Ovary (tissue), 9 donors: ENCODE measurements around the gene IGFLR1. TPM values are rescaled to one million over a fixed set of nuclear protein-coding genes. Genes with fewer than 3 reads are reported as not detected.

Experiments used
- DNase-seq, 5 donors: peaks; one replicate each; pipeline ENCODE4 v3.0.0-alpha.2; 2019 to 2020
- H3K27ac ChIP-seq, 2 donors: fragments of 200-600 bp; one replicate each; pipeline versions ENCODE4 v1.5.1 to v1.8.0; 2019 to 2022
- H3K27me3 ChIP-seq: fragments of 200-600 bp; one replicate; pipeline ENCODE4 v1.8.0; 2022
- H3K36me3 ChIP-seq: fragments of 200-600 bp; sonication (generic); one replicate; pipeline ENCODE4 v1.5.1; 2019
- H3K4me1 ChIP-seq: one replicate; pipeline ENCODE4 v1.8.1; 2013; ENCODE audit warnings: mild to moderate bottlenecking, moderate library complexity; ENCODE audit not compliant: insufficient read depth
- H3K4me3 ChIP-seq: fragments of 200-600 bp; sonication (generic); one replicate; pipeline ENCODE4 v1.5.1; 2017
- H3K9me3 ChIP-seq, 2 donors: fragments of 200-600 bp in 1 of 2; sonication (generic) in 1 of 2; one replicate each; pipeline versions ENCODE4 v1.5.1 to v1.8.1; 2013 to 2019; ENCODE audit warnings: mild to moderate bottlenecking in 1 of 2, moderate library complexity in 1 of 2
- EP300 ChIP-seq: sonication (generic); formaldehyde crosslinking; IDR thresholded peaks from one replicate; pipeline ENCODE4 v1.6.1; 2017; ENCODE audit warnings: antibody characterized with exemption
- POLR2A ChIP-seq: fragments of 450-650 bp; IDR thresholded peaks from one replicate; pipeline ENCODE4 v1.6.1; 2017; ENCODE audit warnings: antibody characterized with exemption, mild to moderate bottlenecking, moderate library complexity
- WGBS, 3 donors: extraction: QIAGEN DNeasy Blood & Tissue Kit in 1 of 3; methylation state at CpG; one replicate each; pipeline versions ENCODE4 v1.1.5 to v1.1.7; 2013 to 2017; 5-methylcytosine and 5-hydroxymethylcytosine counted together
- intact Hi-C, 4 donors: fragments of 100-400 bp; cut with DNase I; formaldehyde crosslinking; loops; one replicate each; pipeline versions ENCODE4 v1.11.0 to v1.15.1; 2022 to 2023
- polyA plus RNA-seq, 2 donors: library from polyadenylated mRNA; stranded (reverse); fragments of 200-250 nt in 1 of 2; fragments of 350-450 nt in 1 of 2; fragmentation: Illumina TruSeq in 1 of 2; extraction: RNeasy Lipid Tissue Mini Kit (QIAGEN cat#74804) in 1 of 2; gene quantifications; one replicate each; pipeline ENCODE4 v1.2.3, GENCODE V29; 2013 to 2014
- total RNA-seq, 7 donors: library from RNA; depleted of rRNA in 2 of 7; stranded (reverse); fragments of >200 nt in 2 of 7; fragmentation: NEBNext Ultra II Directional in 3 of 7; extraction: Animal tissue kit (Norgen Biotek cat#: 25700) in 3 of 7; gene quantifications; one replicate each; pipeline versions ENCODE4 v1.1.0 to v1.2.4, GENCODE V29; 2016 to 2023
- TF ChIP-seq, protein P1 (sequence below), 3 donors: fragments of 450-650 bp in 2 of 3; fragments of 200-600 bp in 1 of 3; IDR thresholded peaks; one replicate each; pipeline versions ENCODE4 v1.5.1 to v1.8.0; 2016 to 2022; ENCODE audit warnings: antibody characterized with exemption in 3 of 3, mild to moderate bottlenecking in 1 of 3
- donor health status: DM: no; HTN: no; CAD: no; lungs with moderate emphysema.
- donor health status: DM: no; HTN: no; CAD: no.
- donor health status: Bipolar disorder and iron deficiency.
- donor health status: DM: yes; HTN: yes; CAD: no.
- donor health status: DM: no; HTN: no; CAD: no.
- donor health status: DM: yes; HTN: yes; CAD: no.

Gene IGFLR1
- total and polyA plus RNA-seq, 9 donors = 0.93 to 12.8 (median 7.6) TPM

DNA sequence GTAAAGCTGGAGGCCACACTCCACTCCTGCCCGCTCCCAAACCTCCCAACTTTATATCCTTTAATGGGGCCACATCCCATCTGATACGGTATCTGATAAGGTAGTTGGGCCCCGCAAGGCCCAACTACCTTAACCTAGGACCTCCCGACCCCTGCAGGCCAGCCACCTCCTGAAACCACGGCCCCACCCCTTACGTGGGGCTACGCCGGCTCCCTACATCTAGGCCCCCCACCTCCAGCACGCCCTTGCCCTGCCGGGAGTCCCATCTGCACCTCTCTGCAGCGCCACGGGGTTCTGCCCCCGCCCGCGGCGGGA lies 2.2 kb downstream of the IGFLR1 start:
- Histone ChIP-seq H3K4me1 (peaks cover 6% of the 10 kb centered on the region), H3K36me3 (no peaks in the 10 kb centered on the region), H3K27me3 (no peaks in the 10 kb centered on the region), H3K4me3 (peak overlapping the region; percentile 45), H3K27ac (peak overlapping the region; percentile 36 to 79), H3K9me3 (no peaks in the 10 kb centered on the region)
- 2 to 3% (median 2%) methylated on average over 16 of the region's 16 CpGs for WGBS, 3 donors
- TF ChIP-seq, protein P1, sequence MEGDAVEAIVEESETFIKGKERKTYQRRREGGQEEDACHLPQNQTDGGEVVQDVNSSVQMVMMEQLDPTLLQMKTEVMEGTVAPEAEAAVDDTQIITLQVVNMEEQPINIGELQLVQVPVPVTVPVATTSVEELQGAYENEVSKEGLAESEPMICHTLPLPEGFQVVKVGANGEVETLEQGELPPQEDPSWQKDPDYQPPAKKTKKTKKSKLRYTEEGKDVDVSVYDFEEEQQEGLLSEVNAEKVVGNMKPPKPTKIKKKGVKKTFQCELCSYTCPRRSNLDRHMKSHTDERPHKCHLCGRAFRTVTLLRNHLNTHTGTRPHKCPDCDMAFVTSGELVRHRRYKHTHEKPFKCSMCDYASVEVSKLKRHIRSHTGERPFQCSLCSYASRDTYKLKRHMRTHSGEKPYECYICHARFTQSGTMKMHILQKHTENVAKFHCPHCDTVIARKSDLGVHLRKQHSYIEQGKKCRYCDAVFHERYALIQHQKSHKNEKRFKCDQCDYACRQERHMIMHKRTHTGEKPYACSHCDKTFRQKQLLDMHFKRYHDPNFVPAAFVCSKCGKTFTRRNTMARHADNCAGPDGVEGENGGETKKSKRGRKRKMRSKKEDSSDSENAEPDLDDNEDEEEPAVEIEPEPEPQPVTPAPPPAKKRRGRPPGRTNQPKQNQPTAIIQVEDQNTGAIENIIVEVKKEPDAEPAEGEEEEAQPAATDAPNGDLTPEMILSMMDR (IDR thresholded peaks at IDR 0.05) = no peak
- TF ChIP-seq POLR2A (no peak), EP300 (no peak)
- no peak for DNase-seq
- intact Hi-C loops = no loop called here

DNA sequence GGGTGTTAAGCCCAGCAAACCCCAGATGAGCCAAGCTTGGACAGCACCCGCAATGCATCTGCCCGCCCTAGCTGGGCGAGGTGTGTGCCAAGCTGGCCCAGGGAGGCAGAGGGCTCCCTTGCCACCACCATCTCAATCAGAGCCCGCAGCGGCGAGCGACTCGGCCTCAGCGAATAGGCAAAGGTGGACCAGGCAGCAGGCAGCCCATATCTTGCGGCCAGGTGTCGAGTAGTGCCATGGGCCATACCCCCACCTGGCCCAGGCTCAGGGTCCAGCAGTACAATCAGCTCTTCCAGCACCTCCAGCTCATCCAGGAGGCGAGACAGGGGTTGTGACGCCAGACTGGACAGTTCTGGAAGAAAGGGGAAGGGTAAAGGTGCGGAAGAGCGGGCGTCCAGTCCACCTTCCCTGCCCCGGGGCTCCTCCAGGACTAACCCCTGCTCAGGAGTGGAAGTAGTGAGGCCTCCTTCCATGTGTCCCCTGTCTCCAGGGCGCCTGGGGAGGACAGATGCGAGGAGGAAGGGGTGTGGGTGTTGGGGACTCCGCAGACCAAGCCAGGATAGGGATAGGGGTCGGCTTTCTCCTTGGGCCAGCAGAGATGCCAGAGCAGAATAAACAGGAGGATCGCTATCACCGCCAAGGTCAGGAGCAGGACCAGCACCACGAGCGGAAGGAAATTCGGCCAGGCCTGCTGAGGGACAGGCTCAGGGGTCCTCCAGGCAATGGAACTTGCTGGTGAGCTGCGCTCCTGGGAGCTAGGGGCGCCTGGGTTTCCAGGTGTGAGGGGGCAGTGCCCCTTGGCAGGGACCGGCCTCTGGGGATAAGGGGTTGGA lies 2.8 kb downstream of the IGFLR1 start:
- peak overlapping the region; percentile 45 for H3K4me3 ChIP-seq
- H3K27ac ChIP-seq = peak overlapping the region; percentile 36 to 79
- TF ChIP-seq EP300 = no peak
- TF ChIP-seq POLR2A = no peak
- TF ChIP-seq, protein P1 (IDR thresholded peaks at IDR 0.05) = no peak
- H3K9me3 ChIP-seq = no peaks in the 10 kb centered on the region
- no peaks in the 10 kb centered on the region for H3K36me3 ChIP-seq
- peaks cover 6% of the 10 kb centered on the region for H3K4me1 ChIP-seq
- DNase-seq = peak in 4 of 5 donors; percentile 28 to 64 (median 55)
- intact Hi-C loops = no loop called here
- WGBS, 3 donors = 62 to 76% (median 67%) methylated on average over 29 of the region's 29 CpGs
- H3K27me3 ChIP-seq = no peaks in the 10 kb centered on the region

DNA sequence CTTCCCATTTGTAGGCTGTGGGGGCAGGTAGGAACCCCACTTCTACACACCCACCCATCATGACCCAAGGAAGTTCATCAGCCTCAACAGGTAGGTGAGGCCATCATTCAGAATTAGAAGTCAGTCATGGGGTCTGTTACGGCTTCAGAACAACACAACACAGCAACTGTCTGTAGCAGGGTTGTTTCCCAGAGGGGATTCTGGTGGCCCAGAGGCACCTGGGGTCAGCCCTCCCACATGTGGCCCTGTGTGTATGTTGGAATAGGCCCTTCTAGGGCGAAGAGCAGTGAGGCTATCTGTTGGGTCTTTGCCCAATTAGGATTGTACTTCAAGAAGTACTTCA lies 3.4 kb downstream of the IGFLR1 start:
- WGBS, 3 donors = 76 to 82% (median 78%) methylated on average over 2 of the region's 2 CpGs
- no peak overlapping the region for H3K4me3 ChIP-seq
- TF ChIP-seq EP300 (no peak), POLR2A (no peak)
- TF ChIP-seq, protein P1 (IDR thresholded peaks at IDR 0.05) = no peak
- H3K9me3 ChIP-seq = no peaks in the 10 kb centered on the region
- no peaks in the 10 kb centered on the region for H3K36me3 ChIP-seq
- H3K27ac ChIP-seq = no peak overlapping the region
- H3K27me3 ChIP-seq = no peaks in the 10 kb centered on the region
- DNase-seq = peak in 1 of 5 donors; percentile 11
- intact Hi-C loops = no loop called here
- H3K4me1 ChIP-seq = peaks cover 6% of the 10 kb centered on the region

DNA sequence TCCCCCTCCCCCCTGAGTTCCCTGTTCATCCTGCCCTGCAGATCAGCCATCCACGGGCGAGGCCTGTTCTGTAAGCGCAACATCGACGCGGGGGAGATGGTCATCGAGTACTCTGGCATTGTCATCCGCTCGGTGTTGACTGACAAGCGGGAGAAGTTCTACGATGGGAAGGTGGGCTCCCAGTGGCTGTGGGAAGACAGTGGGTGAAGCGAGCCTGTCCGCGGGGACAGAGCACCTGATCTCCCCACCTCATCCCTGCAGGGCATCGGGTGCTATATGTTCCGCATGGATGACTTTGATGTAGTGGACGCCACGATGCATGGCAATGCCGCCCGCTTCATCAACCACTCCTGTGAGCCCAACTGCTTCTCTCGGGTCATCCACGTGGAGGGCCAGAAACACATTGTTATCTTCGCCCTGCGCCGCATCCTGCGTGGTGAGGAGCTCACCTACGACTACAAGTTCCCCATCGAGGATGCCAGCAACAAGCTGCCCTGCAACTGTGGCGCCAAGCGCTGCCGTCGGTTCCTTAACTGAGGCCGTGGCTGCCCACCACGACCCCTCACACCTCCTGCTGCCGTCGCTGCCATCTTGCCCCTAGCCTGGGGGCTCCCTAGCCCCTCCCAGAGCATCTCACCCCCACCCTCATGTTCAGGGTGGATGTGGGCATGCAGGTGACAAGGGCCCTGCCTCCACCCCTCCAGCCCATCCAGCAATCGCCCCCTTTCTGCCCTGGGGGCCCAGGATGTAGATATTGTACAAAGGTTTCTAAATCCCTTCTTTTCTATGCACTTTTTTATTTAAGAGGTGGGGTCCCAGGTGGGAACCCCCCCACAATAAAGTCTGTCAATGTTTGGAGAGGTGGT lies 4.0 kb downstream of the IGFLR1 start:
- WGBS, 3 donors = 85 to 86% (median 85%) methylated on average over 37 of the region's 37 CpGs
- no peak overlapping the region for H3K4me3 ChIP-seq
- H3K36me3 ChIP-seq = no peaks in the 10 kb centered on the region
- peaks cover 6% of the 10 kb centered on the region for H3K4me1 ChIP-seq
- peak in 1 of 5 donors; percentile 37 for DNase-seq
- H3K27ac ChIP-seq = no peak overlapping the region
- intact Hi-C loops = no loop called here
- no peak for TF ChIP-seq POLR2A
- H3K9me3 ChIP-seq = no peaks in the 10 kb centered on the region
- no peaks in the 10 kb centered on the region for H3K27me3 ChIP-seq
